ENCODE results near the gene NCEH1.

GRCh38 chr3:172673210-172673679 lies 37.6 kb downstream of the NCEH1 start:
- peak; percentile 83 for TF ChIP-seq CTCF (IDR thresholded peaks at IDR 0.05; ENCODE audit: borderline replicate concordance, extremely low read depth, low read length, poor library complexity, severe bottlenecking)
- no peak for TF ChIP-seq EZH2 (IDR thresholded peaks at IDR 0.05; ENCODE audit: borderline replicate concordance, low read depth, low read length, severe bottlenecking)

Data from DND-41 (cell line).